HG02884 (cell line): ENCODE measurements around the gene P2RY13.

ENCODE experiments used
- ATAC-seq: cut with Tn5 transposase; IDR thresholded peaks from one replicate; pipeline ENCODE4 v1.9.1; 2021; ENCODE audit warnings: mild to moderate bottlenecking, moderate library complexity; ENCODE audit not compliant: unreplicated experiment

Gene P2RY13

GRCh38 chr3:151297429-151297828 is 31.9 kb downstream of the P2RY13 start:
- ATAC-seq, result no peak

GRCh38 chr3:151296226-151296625 is 33.1 kb downstream of the P2RY13 start:
- no peak for ATAC-seq

- no peak for ATAC-seq
Measured at GRCh38 chr3:151293127-151293526, 36.2 kb downstream of the P2RY13 start.

- ATAC-seq, result no peak
Measured at GRCh38 chr3:151290673-151291072, 38.7 kb downstream of the P2RY13 start.

GRCh38 chr3:151289445-151289844 is 39.9 kb downstream of the P2RY13 start:
- no peak for ATAC-seq

GRCh38 chr3:151285940-151286339 is 43.4 kb downstream of the P2RY13 start:
- no peak for ATAC-seq

GRCh38 chr3:151283907-151284461 is 45.4 kb downstream of the P2RY13 start:
- no peak for ATAC-seq

- no peak for ATAC-seq
Measured at GRCh38 chr3:151283387-151283786, 46.0 kb downstream of the P2RY13 start.

- peak; percentile 35 for ATAC-seq
Measured at GRCh38 chr3:151282921-151283320, 46.4 kb downstream of the P2RY13 start.

- no peak for ATAC-seq
Measured at GRCh38 chr3:151281671-151282324, 47.6 kb downstream of the P2RY13 start.

GRCh38 chr3:151278230-151278629 is 51.1 kb downstream of the P2RY13 start, which contains the start of gene P2RY14:
TSS of gene P2RY14 (minus strand) at chr3:151278542. CDS start at chr3:151214316, 64,226 bp downstream.
- no peak for ATAC-seq

- ATAC-seq, result peak; percentile 57
Measured at GRCh38 chr3:151276687-151277042, 52.7 kb downstream of the P2RY13 start.
